ENCODE data around the gene PPIP5K1.

The PPIP5K1 gene

GRCh38 chr15:43484455-43484854, 105.6 kb downstream of the PPIP5K1 start:
- DNase-seq = no peak
